VCaP (cell line): Measurements from ENCODE around the gene APOC4.

Experiments
- H3K27ac ChIP-seq: fragments of 450-650 bp; 2 replicates; pipeline ENCODE4 v1.5.1; 2017
- CTCF ChIP-seq: fragments of 450-650 bp; conservative IDR thresholded peaks from 2 replicates; pipeline ENCODE4 v1.5.1; 2017; ENCODE audit warnings: mild to moderate bottlenecking, moderate library complexity

APOC4 gene

GRCh38 chr19:44993526-44993925 is 51.5 kb downstream of the APOC4 start:
- H3K27ac ChIP-seq, result no peak overlapping the region
- TF ChIP-seq CTCF, result no peak

GRCh38 chr19:44993926-44994537 is 52.0 kb downstream of the APOC4 start:
- TF ChIP-seq CTCF, result no peak
- H3K27ac ChIP-seq, result no peak overlapping the region
